HEK293 (cell line): Measurements from ENCODE around the gene WDR45B.

ENCODE experiments used
- HOXA7 ChIP-seq: sonication (generic); formaldehyde crosslinking; IDR thresholded peaks from 2 replicates; pipeline ENCODE4 v1.8.1; 2022; ENCODE audit warnings: missing genetic modification reagents, borderline replicate concordance
- MYNN ChIP-seq: fragments of 450-650 bp; formaldehyde crosslinking; IDR thresholded peaks from 2 replicates; pipeline ENCODE4 v1.5.1; 2016; ENCODE audit warnings: missing biosample characterization, missing genetic modification characterization, borderline replicate concordance
- SCRT1 ChIP-seq: fragments of 450-650 bp; formaldehyde crosslinking; IDR thresholded peaks from 2 replicates; pipeline ENCODE4 v1.5.1; 2016; ENCODE audit warnings: missing biosample characterization, missing genetic modification characterization, borderline replicate concordance
- ZBTB7A ChIP-seq: fragments of 450-650 bp; formaldehyde crosslinking; IDR thresholded peaks from 2 replicates; pipeline ENCODE4 v1.5.1; 2016; ENCODE audit warnings: low read depth, missing biosample characterization, missing genetic modification characterization
- ZNF169 ChIP-seq: fragments of 450-650 bp; formaldehyde crosslinking; IDR thresholded peaks from 2 replicates; pipeline ENCODE4 v1.5.1; 2016; ENCODE audit warnings: missing biosample characterization, missing genetic modification characterization
- ZNF239 ChIP-seq: fragments of 450-650 bp; formaldehyde crosslinking; IDR thresholded peaks from 2 replicates; pipeline ENCODE4 v1.5.1; 2016; ENCODE audit warnings: missing biosample characterization, missing genetic modification characterization
- ZNF274 ChIP-seq, 2 experiments: fragments of 200-500 bp in 1 of 2; fragments of 450-650 bp in 1 of 2; sonication (Bioruptor generic) in 1 of 2; formaldehyde crosslinking in 1 of 2; IDR thresholded peaks; 2 replicates each; pipeline versions ENCODE4 v1.5.1 to v1.6.1; 2014 to 2016; ENCODE audit warnings: borderline replicate concordance in 1 of 2, inconsistent platforms in 1 of 2, low read length in 1 of 2, missing biosample characterization in 1 of 2, missing genetic modification characterization in 1 of 2
- ZNF423 ChIP-seq: fragments of 450-650 bp; formaldehyde crosslinking; IDR thresholded peaks from 2 replicates; pipeline ENCODE4 v1.5.1; 2016; ENCODE audit warnings: missing biosample characterization, missing genetic modification characterization
- ZNF623 ChIP-seq: fragments of 450-650 bp; formaldehyde crosslinking; IDR thresholded peaks from 2 replicates; pipeline ENCODE4 v1.5.1; 2016; ENCODE audit warnings: missing biosample characterization, missing genetic modification characterization
- TF ChIP-seq, protein P1 (sequence below): fragments of 450-650 bp; formaldehyde crosslinking; IDR thresholded peaks from 2 replicates; pipeline ENCODE4 v1.5.1; 2016; ENCODE audit warnings: missing biosample characterization, missing genetic modification characterization
- TF ChIP-seq, protein P2 (sequence below): fragments of 450-650 bp; formaldehyde crosslinking; IDR thresholded peaks from 2 replicates; pipeline ENCODE4 v1.5.1; 2016; ENCODE audit warnings: missing biosample characterization, missing genetic modification characterization
- TF ChIP-seq, protein P3 (sequence below): fragments of 450-650 bp; formaldehyde crosslinking; IDR thresholded peaks from 2 replicates; pipeline ENCODE4 v1.5.1; 2016; ENCODE audit warnings: missing biosample characterization, missing genetic modification characterization

DNA sequence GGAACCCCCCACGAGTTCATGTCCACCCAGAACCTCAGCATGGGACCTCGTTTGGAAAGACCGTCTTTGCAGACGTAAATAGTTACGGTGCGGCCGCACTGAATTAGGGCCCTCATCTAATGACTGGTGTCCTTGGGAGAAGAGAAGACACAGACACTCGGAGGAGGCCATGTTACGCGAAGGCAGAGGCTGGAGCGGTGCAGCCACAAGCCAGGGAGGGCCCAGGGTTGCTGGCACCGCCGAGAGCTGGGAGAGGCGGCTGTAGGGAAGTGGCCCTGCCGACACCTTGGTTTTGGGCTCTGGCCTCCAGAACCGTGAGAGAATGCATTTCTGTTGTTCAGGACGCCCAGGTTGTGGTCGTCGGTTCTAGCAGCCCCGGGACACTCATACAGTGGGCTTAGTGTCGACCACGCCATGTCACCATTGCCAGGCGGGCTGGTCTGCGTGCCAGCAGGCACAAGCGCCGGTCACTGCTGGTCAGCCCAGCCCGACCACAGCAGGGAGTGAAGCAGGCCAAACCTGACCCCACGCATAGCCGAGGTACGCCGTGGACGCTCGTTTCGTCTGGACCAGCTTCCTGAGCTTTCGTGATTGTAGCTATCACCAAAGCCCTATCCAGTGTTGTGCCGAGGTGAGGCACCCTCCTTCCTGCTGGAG, 10.7 kb upstream of the WDR45B start:
- TF ChIP-seq, protein P1, sequence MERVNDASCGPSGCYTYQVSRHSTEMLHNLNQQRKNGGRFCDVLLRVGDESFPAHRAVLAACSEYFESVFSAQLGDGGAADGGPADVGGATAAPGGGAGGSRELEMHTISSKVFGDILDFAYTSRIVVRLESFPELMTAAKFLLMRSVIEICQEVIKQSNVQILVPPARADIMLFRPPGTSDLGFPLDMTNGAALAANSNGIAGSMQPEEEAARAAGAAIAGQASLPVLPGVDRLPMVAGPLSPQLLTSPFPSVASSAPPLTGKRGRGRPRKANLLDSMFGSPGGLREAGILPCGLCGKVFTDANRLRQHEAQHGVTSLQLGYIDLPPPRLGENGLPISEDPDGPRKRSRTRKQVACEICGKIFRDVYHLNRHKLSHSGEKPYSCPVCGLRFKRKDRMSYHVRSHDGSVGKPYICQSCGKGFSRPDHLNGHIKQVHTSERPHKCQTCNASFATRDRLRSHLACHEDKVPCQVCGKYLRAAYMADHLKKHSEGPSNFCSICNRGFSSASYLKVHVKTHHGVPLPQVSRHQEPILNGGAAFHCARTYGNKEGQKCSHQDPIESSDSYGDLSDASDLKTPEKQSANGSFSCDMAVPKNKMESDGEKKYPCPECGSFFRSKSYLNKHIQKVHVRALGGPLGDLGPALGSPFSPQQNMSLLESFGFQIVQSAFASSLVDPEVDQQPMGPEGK (tag by site-specific recombination) = no peak
- TF ChIP-seq ZNF623 (no peak), ZNF423 (tag by site-specific recombination) (no peak), ZBTB7A (tag by site-specific recombination) (no peak), ZNF169 (tag by site-specific recombination) (no peak), ZNF239 (tag by site-specific recombination) (no peak), MYNN (tag by site-specific recombination) (no peak), SCRT1 (tag by site-specific recombination) (no peak), ZNF274 (IDR thresholded peaks at IDR 0.05; ENCODE audit: low read length) (no peak), ZNF274 (tag by site-specific recombination; IDR thresholded peaks at IDR 0.05; ENCODE audit: borderline replicate concordance) (no peak), HOXA7 (no peak)
- TF ChIP-seq, protein P2, sequence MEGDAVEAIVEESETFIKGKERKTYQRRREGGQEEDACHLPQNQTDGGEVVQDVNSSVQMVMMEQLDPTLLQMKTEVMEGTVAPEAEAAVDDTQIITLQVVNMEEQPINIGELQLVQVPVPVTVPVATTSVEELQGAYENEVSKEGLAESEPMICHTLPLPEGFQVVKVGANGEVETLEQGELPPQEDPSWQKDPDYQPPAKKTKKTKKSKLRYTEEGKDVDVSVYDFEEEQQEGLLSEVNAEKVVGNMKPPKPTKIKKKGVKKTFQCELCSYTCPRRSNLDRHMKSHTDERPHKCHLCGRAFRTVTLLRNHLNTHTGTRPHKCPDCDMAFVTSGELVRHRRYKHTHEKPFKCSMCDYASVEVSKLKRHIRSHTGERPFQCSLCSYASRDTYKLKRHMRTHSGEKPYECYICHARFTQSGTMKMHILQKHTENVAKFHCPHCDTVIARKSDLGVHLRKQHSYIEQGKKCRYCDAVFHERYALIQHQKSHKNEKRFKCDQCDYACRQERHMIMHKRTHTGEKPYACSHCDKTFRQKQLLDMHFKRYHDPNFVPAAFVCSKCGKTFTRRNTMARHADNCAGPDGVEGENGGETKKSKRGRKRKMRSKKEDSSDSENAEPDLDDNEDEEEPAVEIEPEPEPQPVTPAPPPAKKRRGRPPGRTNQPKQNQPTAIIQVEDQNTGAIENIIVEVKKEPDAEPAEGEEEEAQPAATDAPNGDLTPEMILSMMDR = no peak
- TF ChIP-seq, protein P3, sequence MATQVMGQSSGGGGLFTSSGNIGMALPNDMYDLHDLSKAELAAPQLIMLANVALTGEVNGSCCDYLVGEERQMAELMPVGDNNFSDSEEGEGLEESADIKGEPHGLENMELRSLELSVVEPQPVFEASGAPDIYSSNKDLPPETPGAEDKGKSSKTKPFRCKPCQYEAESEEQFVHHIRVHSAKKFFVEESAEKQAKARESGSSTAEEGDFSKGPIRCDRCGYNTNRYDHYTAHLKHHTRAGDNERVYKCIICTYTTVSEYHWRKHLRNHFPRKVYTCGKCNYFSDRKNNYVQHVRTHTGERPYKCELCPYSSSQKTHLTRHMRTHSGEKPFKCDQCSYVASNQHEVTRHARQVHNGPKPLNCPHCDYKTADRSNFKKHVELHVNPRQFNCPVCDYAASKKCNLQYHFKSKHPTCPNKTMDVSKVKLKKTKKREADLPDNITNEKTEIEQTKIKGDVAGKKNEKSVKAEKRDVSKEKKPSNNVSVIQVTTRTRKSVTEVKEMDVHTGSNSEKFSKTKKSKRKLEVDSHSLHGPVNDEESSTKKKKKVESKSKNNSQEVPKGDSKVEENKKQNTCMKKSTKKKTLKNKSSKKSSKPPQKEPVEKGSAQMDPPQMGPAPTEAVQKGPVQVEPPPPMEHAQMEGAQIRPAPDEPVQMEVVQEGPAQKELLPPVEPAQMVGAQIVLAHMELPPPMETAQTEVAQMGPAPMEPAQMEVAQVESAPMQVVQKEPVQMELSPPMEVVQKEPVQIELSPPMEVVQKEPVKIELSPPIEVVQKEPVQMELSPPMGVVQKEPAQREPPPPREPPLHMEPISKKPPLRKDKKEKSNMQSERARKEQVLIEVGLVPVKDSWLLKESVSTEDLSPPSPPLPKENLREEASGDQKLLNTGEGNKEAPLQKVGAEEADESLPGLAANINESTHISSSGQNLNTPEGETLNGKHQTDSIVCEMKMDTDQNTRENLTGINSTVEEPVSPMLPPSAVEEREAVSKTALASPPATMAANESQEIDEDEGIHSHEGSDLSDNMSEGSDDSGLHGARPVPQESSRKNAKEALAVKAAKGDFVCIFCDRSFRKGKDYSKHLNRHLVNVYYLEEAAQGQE (tag by site-specific recombination) = no peak
